Parathyroid adenoma (tissue), 2 donors: Measurements from ENCODE around the gene MOAP1.

Experiments
- H2AFZ ChIP-seq: fragments of 300-600 bp; sonication (generic); one replicate; pipeline ENCODE4 v1.7.0; 2017; ENCODE audit warnings: antibody characterized with exemption, mild to moderate bottlenecking
- H3K27ac ChIP-seq: fragments of 300-600 bp; sonication (generic); one replicate; pipeline ENCODE4 v1.7.0; 2017
- H3K27me3 ChIP-seq: fragments of 300-600 bp; sonication (generic); one replicate; pipeline ENCODE4 v1.7.0; 2017; ENCODE audit warnings: low read length; ENCODE audit not compliant: control insufficient read depth, insufficient read depth
- H3K36me3 ChIP-seq: fragments of 300-600 bp; sonication (generic); one replicate; pipeline ENCODE4 v1.7.0; 2017; ENCODE audit warnings: low read length; ENCODE audit not compliant: control insufficient read depth, insufficient read depth
- H3K4me1 ChIP-seq: fragments of 300-600 bp; sonication (generic); one replicate; pipeline ENCODE4 v1.7.0; 2017; ENCODE audit warnings: control low read depth
- H3K4me2 ChIP-seq: fragments of 300-600 bp; sonication (generic); one replicate; pipeline ENCODE4 v1.7.0; 2017; ENCODE audit warnings: low read length
- H3K4me3 ChIP-seq: fragments of 300-600 bp; sonication (generic); one replicate; pipeline ENCODE4 v1.7.0; 2017; ENCODE audit warnings: low read depth, low read length
- H3K79me2 ChIP-seq: fragments of 300-600 bp; sonication (generic); one replicate; pipeline ENCODE4 v1.7.0; 2017; ENCODE audit warnings: control low read depth
- H3K9ac ChIP-seq: fragments of 300-600 bp; sonication (generic); one replicate; pipeline ENCODE4 v1.7.0; 2017; ENCODE audit warnings: mild to moderate bottlenecking
- H3K9me3 ChIP-seq: fragments of 300-600 bp; sonication (generic); one replicate; pipeline ENCODE4 v1.7.0; 2017; ENCODE audit warnings: low read length; ENCODE audit not compliant: control insufficient read depth
- CTCF ChIP-seq: fragments of 300-600 bp; sonication (generic); IDR thresholded peaks from one replicate; pipeline ENCODE4 v1.7.0; 2017; ENCODE audit warnings: antibody characterized with exemption, mild to moderate bottlenecking
- donor health status: primary hyperparathyroidism.

The MOAP1 gene

GRCh38 chr14:93155667-93156066 lies 29.0 kb downstream of the MOAP1 start:
- H3K36me3 ChIP-seq = no peaks in the 10 kb centered on the region
- H3K4me1 ChIP-seq = no peaks in the 10 kb centered on the region
- H3K27ac ChIP-seq = no peak overlapping the region
- no peaks in the 10 kb centered on the region for H3K27me3 ChIP-seq
- H3K4me2 ChIP-seq = no peak overlapping the region
- H2AFZ ChIP-seq = no peak overlapping the region
- no peak overlapping the region for H3K4me3 ChIP-seq
- H3K9me3 ChIP-seq = no peaks in the 10 kb centered on the region
- no peaks in the 10 kb centered on the region for H3K79me2 ChIP-seq
- TF ChIP-seq CTCF = no peak
- H3K9ac ChIP-seq = no peak overlapping the region

GRCh38 chr14:93153121-93153520 lies 31.6 kb downstream of the MOAP1 start:
- no peak overlapping the region for H2AFZ ChIP-seq
- H3K9ac ChIP-seq = no peak overlapping the region
- no peak overlapping the region for H3K4me3 ChIP-seq
- no peaks in the 10 kb centered on the region for H3K79me2 ChIP-seq
- no peaks in the 10 kb centered on the region for H3K4me1 ChIP-seq
- H3K9me3 ChIP-seq = no peaks in the 10 kb centered on the region
- no peak for TF ChIP-seq CTCF
- no peaks in the 10 kb centered on the region for H3K36me3 ChIP-seq
- H3K27ac ChIP-seq = no peak overlapping the region
- no peak overlapping the region for H3K4me2 ChIP-seq
- no peaks in the 10 kb centered on the region for H3K27me3 ChIP-seq

DNA sequence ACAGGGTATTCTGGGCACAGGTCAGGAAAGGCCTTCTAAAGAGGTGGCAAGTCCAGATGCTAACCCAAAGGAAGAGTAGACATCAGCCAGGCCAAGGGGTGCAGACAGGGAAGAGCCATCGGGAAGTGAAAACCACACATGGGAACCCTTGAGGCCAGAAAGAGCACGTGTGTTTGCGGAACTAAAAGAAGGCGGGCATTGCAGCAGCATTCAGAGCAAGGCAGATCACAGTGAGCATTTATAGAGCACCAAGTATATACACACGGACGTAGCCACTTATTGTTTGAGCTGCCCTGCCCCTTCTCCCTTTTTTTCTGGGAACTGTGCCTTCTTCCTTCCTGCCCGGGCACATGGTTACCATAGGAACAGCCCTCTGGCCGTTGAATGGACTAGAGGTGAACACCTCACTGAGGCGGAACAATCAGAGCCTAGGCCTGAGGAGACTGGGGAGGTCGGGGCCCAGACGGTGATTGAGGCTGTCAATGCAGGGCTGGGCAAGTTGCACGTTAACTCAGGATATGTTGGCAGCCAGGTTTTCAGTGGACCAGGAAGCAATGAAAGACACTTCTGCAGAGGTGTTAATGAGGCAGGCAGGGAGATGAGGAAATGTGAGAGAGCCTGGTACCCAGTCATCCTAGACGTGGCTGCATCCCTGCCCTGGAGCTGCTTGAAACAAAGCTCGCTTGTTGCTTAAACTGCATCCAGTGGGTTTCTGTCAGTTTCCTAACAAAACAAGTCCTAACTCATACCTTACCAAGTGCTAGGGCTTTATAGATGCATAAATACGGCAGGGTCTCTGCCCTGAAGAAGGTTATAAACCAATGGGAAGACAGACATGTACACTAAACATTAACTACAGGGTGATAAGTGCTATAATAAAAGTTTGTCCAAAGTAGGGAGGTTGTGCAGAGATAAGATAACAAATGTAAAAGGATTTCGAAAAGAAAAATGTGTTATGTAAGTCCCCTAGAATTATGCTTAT lies 34.2 kb downstream of the MOAP1 start:
- H3K27ac ChIP-seq = no peak overlapping the region
- TF ChIP-seq CTCF = no peak
- H3K27me3 ChIP-seq = no peaks in the 10 kb centered on the region
- no peaks in the 10 kb centered on the region for H3K4me1 ChIP-seq
- H3K79me2 ChIP-seq = no peaks in the 10 kb centered on the region
- no peak overlapping the region for H3K4me2 ChIP-seq
- no peak overlapping the region for H3K4me3 ChIP-seq
- no peaks in the 10 kb centered on the region for H3K9me3 ChIP-seq
- H2AFZ ChIP-seq = peak overlapping the region; percentile 27
- H3K36me3 ChIP-seq = no peaks in the 10 kb centered on the region
- no peak overlapping the region for H3K9ac ChIP-seq

- H2AFZ ChIP-seq = no peak overlapping the region
- H3K4me2 ChIP-seq = no peak overlapping the region
- no peaks in the 10 kb centered on the region for H3K79me2 ChIP-seq
- H3K27me3 ChIP-seq = no peaks in the 10 kb centered on the region
- H3K27ac ChIP-seq = no peak overlapping the region
- no peak for TF ChIP-seq CTCF
- H3K36me3 ChIP-seq = no peaks in the 10 kb centered on the region
- H3K9ac ChIP-seq = no peak overlapping the region
- no peak overlapping the region for H3K4me3 ChIP-seq
- no peaks in the 10 kb centered on the region for H3K4me1 ChIP-seq
- no peaks in the 10 kb centered on the region for H3K9me3 ChIP-seq
These were observed 35.7 kb downstream of the MOAP1 start for GRCh38 chr14:93148979-93149378.

GRCh38 chr14:93146119-93146518 lies 38.6 kb downstream of the MOAP1 start:
- H3K27ac ChIP-seq = no peak overlapping the region
- no peaks in the 10 kb centered on the region for H3K27me3 ChIP-seq
- no peak overlapping the region for H3K4me2 ChIP-seq
- TF ChIP-seq CTCF = no peak
- H3K4me3 ChIP-seq = no peak overlapping the region
- no peak overlapping the region for H2AFZ ChIP-seq
- H3K4me1 ChIP-seq = no peaks in the 10 kb centered on the region
- no peaks in the 10 kb centered on the region for H3K79me2 ChIP-seq
- no peak overlapping the region for H3K9ac ChIP-seq
- H3K9me3 ChIP-seq = no peaks in the 10 kb centered on the region
- no peaks in the 10 kb centered on the region for H3K36me3 ChIP-seq
